GM21529 (cell line): ENCODE data around the gene COL4A3.

Experiments
- ATAC-seq: cut with Tn5 transposase; IDR thresholded peaks from one replicate; pipeline ENCODE4 v1.9.1; 2021; ENCODE audit not compliant: unreplicated experiment

Gene COL4A3

DNA sequence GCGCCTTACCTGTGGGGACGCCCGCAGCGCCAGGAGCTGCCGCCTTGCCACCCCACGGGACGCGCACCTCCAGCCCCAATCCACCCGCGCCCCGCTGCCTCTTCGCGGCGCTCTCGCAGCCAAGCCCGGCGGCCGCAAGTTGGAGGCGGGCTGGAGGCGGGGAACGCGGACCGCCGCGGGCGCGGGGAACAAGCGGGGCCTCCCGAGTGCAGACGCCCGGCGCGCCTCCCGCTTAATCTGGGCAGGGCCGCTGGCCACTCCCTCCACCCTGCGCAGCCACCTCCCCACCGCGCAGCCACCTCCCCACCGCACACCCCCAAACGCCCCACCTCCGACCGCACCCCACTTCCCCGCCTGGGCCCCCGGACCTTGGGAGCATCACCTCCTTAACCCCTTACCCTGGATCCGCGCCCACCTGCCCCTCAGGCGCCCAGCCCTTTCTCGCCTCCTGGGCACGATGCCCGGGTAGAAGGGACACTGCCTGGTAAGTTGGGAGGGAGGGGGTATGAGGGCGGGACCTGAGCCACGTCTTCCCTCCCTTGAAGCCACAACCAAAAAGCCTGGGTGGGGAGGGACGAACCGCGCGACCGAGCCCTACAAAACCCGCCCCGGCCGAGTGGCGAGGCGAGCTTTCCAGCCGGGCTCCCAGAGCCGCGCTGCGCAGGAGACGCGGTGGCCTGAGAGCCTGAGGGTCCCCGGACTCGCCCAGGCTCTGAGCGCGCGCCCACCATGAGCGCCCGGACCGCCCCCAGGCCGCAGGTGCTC, at the start of gene COL4A3, which contains the start of gene COL4A4:
Gene COL4A3, plus strand, starts transcription at position 627 of the 765 bp plus-strand sequence. Its CDS starts 103 bp downstream, at position 730.
Gene COL4A4, minus strand, starts transcription at position 208 of the 765 bp plus-strand sequence. CDS start 16,722 bp downstream, outside the sequence.
- ATAC-seq: peak; percentile 60

DNA sequence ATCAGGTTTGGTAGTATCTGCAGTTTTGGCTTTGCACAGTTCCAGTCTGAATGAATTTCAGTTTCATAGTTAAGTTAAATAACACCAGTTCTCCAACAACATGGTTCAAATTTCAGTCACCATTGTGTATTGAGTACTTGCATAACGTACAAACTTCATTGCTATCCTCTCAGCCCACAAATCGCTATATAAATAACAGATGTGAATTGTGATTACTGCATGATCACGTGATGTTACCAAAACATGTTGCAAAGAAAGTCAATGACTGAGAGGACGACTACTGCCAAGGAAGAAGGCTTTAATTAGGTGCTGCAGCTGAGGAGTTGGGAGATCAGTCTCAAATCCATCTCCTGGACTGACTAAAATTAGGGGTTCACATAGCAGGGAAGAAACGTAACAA, 48.7 kb upstream of the COL4A3 start:
- no peak for ATAC-seq

- ATAC-seq: peak; percentile 83
These were observed 47.4 kb upstream of the COL4A3 start for GRCh38 chr2:227117027-227117426.

- no peak for ATAC-seq
These were observed 46.6 kb upstream of the COL4A3 start for GRCh38 chr2:227117852-227118251.

GRCh38 chr2:227118353-227118752, 46.1 kb upstream of the COL4A3 start:
- no peak for ATAC-seq

GRCh38 chr2:227123697-227124096, 40.7 kb upstream of the COL4A3 start:
- no peak for ATAC-seq

GRCh38 chr2:227124811-227125210, 39.6 kb upstream of the COL4A3 start:
- ATAC-seq: no peak

GRCh38 chr2:227125506-227125905, 38.9 kb upstream of the COL4A3 start:
- ATAC-seq: no peak

- no peak for ATAC-seq
These were observed 37.2 kb upstream of the COL4A3 start for GRCh38 chr2:227127201-227127600.

DNA sequence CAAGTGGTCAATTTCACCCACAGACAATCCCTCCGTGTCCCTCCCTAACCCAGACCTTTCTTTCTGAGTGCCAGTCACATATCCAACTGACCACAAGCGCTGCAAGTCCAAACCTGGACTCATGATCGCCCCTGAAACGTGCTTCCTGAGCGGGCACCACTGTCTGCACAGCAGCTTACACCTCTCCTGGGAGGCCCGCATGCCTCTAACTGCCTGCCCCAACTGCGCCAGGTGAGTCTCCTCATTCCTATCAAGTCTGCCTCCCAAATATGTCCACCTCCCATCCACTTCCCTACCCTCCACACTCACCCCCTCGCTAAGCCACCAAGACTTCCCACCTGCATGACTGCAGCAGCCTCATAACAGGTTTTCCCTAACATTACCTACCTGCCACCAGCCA, 33.8 kb upstream of the COL4A3 start:
- ATAC-seq: no peak

DNA sequence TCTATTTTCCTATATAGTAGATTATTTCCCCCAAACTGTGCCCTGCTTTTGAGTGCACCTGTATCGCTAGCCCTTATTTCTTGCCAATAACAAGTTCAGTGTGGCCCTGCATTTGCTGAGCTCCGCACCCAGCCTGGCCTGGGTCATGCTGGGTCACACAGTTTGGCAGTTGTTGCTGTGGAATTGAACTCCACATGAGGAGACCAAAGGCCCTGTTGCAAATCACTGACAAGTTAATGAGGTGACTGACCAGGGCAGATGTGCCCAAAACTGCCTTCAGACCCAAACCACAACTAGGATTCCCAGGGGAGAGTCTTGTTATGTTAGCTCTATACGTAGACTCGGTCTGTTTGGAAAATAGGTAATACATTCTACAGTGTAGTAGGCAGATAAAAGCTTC, 31.4 kb upstream of the COL4A3 start:
- ATAC-seq: no peak

DNA sequence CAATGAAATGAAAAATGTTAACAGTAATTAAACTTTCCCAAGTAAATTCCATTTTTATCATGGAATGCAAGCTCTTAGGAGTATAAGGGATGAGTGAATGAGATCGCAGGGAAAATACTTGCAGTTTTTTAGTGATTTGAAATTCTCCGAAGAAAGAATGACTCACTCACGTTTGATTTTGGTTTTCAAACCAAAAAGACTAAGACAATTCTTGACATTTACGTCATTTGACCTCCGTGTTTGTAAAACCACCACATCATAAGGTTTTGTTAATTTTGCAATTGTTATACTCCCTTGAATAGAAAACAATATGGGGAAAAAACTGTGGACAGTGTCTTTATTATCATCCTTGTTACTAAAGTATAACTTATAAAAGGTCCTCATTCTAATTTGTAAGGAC, 29.8 kb upstream of the COL4A3 start:
- ATAC-seq: no peak

DNA sequence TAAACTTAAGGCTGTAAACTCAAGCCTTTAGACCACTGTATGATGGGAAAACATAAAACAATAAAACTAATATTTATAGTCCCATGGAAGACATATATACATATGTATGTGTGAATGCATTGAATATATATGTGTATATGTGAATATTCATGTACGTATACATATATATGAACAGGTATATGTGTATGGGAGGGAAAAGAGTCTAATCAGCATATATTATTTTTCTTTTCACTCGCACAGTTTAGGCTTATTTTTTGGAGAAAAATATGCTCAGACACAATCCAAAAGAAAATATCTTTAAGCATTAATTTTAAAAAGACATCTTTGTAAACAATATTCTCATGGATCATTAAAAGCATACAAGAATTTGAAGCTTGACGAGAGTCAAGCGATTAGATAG, 23.1 kb upstream of the COL4A3 start:
- no peak for ATAC-seq

- ATAC-seq: no peak
These were observed 20.5 kb upstream of the COL4A3 start for GRCh38 chr2:227143895-227144294.

GRCh38 chr2:227146456-227146855, 18.0 kb upstream of the COL4A3 start:
- ATAC-seq: no peak

DNA sequence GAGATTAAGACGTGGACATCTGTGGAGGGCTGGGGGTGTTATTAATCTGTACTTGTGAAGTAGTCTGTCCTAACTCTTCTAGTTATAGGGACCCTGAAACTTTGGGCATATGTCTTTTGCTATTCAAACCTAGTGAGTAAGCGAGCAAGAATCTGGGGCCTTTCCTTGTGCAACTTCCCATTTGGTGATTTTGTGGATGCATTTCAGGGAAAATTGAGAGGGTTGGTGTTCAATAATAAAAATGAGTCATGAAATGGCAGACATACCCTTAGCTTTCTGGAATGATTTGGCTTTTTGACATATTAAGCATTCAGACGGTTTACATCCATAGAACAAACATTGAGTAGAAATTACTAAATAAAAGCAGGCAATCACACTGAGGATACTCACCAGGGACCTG, 17.4 kb upstream of the COL4A3 start:
- ATAC-seq: no peak

DNA sequence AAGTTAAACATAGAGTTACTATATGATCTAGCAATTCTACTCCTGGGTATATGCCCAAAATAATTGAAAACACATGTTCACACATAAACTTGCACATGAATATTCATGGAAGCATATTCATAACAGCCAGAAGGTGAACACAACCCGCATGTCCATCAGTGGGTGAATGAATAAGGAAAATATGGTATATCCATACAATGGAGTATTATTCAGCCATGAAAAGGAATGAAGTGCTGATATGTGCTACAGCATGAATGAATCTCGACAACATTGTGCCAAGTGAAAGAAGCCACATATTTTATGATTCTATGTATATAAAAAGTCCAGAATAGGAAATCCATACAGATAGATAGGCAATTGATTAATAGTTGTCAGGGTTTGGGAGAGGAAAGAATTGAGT, 16.3 kb upstream of the COL4A3 start:
- no peak for ATAC-seq

- ATAC-seq: no peak
These were observed 14.0 kb upstream of the COL4A3 start for GRCh38 chr2:227150222-227150936.

GRCh38 chr2:227152093-227152766, 12.2 kb upstream of the COL4A3 start:
- ATAC-seq: no peak

GRCh38 chr2:227153307-227153706, 11.1 kb upstream of the COL4A3 start:
- no peak for ATAC-seq

DNA sequence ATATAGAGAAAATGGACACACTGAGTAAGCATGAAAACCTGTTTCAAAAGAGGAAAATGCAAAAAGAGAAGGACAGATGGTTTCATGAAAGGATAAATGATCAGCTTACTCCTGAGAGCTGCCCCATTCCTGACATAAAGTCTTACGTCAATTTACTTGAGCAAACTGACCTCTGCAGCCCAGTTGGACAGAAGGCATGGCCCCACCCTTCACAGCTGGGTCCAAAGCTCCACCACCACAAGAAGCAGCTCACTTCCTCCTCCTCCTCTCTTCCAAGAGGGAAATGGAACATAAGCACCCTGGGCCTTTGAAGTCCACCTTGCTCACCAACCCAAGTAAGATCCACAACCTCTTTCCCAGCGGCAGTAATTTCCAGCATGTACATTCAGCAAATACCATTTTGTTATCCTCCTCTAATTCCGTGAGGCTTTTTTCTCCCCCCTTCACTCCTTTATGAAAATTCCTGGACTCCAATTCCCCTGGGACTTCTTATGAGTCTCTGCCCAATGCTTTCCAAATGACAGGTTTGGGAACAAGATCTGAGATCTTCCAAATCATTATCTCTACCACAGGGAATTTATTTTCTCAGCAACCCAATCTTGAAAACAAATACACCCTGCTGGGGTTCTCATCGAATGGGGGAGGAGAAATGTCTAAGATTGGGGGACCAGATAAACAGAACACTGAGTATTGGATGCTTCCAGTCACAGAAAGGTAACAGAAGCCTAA, 10.5 kb upstream of the COL4A3 start:
- no peak for ATAC-seq
